Measurements from ENCODE around the gene KIF18B. TPM values are rescaled to one million over a fixed set of nuclear protein-coding genes. Genes with fewer than 3 reads are reported as not detected.

KIF18B gene
- total and polyA plus RNA-seq, 2 of the 13 experiments (the other 11 are each of a cell fraction or from before 2014, with no cell fraction given) = 15.2 to 15.3 TPM

GRCh38 chr17:44947461-44948314 is at the start of gene KIF18B (continued):
- TF ChIP-seq ZNF557 (CRISPR knock-in tag; IDR thresholded peaks at IDR 0.05) (no peak), ZNF18 (CRISPR knock-in tag; IDR thresholded peaks at IDR 0.05; ENCODE audit: insufficient replicate concordance) (no peak), ZNF737 (CRISPR knock-in tag; IDR thresholded peaks at IDR 0.05; ENCODE audit: borderline replicate concordance) (peak; percentile 89; the same call in 1 of the 2 replicates), ZNF280D (CRISPR knock-in tag; IDR thresholded peaks at IDR 0.05) (peak; percentile 68; the same call in 1 of the 2 replicates), ZNF672 (CRISPR knock-in tag; IDR thresholded peaks at IDR 0.05) (no peak), CHD4 (IDR thresholded peaks at IDR 0.05; ENCODE audit: borderline replicate concordance, low read length) (no peak), HNRNPL (IDR thresholded peaks at IDR 0.05; ENCODE audit: low read depth, low read length) (peak; percentile 80; the same call in 1 of the 2 replicates), NFYB (CRISPR knock-in tag; IDR thresholded peaks at IDR 0.05) (peak; percentile 95), IKZF1 (IDR thresholded peaks at IDR 0.05) (no peak), TFDP1 (CRISPR knock-in tag; IDR thresholded peaks at IDR 0.05; ENCODE audit: borderline replicate concordance) (peak; percentile 100), ZEB1 (IDR thresholded peaks at IDR 0.05; ENCODE audit: insufficient replicate concordance, low read depth) (peak; percentile 28), SALL2 (CRISPR knock-in tag; IDR thresholded peaks at IDR 0.05) (peak; percentile 67), CEBPB (IDR thresholded peaks at IDR 0.05; ENCODE audit: borderline replicate concordance, low read depth, low read length) (peak; percentile 82), RFX1 (IDR thresholded peaks at IDR 0.05) (peak; percentile 18; the same call in 1 of the 2 replicates), REL (CRISPR knock-in tag; conservative IDR thresholded peaks at IDR 0.05) (peak; percentile 16; the same call in 1 of the 2 replicates), ZNF263 (CRISPR knock-in tag; IDR thresholded peaks at IDR 0.05) (0 out of 2 replicates have a peak, but pooled peaks have one; percentile 13), FOXJ3 (CRISPR knock-in tag; IDR thresholded peaks at IDR 0.05; ENCODE audit: borderline replicate concordance) (peak; percentile 76), SIN3B (IDR thresholded peaks at IDR 0.05; ENCODE audit: low read length) (peak; percentile 99), ZGPAT (CRISPR knock-in tag; IDR thresholded peaks at IDR 0.05) (peak; percentile 67; the same call in 1 of the 2 replicates), ZNF331 (CRISPR knock-in tag; IDR thresholded peaks at IDR 0.05) (peak; percentile 12; the same call in 1 of the 2 replicates)
- TF ChIP-seq, protein P1, sequence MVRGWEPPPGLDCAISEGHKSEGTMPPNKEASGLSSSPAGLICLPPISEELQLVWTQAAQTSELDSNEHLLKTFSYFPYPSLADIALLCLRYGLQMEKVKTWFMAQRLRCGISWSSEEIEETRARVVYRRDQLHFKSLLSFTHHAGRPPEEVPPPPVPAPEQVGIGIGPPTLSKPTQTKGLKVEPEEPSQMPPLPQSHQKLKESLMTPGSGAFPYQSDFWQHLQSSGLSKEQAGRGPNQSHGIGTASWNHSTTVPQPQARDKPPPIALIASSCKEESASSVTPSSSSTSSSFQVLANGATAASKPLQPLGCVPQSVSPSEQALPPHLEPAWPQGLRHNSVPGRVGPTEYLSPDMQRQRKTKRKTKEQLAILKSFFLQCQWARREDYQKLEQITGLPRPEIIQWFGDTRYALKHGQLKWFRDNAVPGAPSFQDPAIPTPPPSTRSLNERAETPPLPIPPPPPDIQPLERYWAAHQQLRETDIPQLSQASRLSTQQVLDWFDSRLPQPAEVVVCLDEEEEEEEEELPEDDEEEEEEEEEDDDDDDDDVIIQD (CRISPR knock-in tag; IDR thresholded peaks at IDR 0.05; ENCODE audit: low read depth) = peak; percentile 61
